Measurements from ENCODE around the gene C5orf22.

DNA sequence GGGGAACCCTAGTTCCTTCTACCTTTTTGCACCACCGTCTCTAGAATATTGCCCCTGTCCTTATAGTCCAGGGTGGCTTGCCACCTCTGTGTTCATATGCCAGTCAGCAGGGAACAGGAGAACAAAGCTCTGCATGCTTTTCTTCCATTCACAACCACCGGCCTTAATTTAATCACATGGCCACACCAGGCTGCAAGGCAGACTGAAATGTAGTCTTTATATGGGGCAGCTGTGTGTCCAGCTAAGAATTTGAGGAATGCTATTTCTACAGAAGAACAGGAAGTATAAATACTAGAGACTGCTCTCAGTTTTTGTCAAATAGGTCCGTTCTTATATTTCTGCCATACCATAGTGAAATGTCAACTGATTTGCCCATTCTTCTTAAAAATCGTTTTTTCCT lies 5.8 kb downstream of the C5orf22 start:
- TF ChIP-seq, protein P1, sequence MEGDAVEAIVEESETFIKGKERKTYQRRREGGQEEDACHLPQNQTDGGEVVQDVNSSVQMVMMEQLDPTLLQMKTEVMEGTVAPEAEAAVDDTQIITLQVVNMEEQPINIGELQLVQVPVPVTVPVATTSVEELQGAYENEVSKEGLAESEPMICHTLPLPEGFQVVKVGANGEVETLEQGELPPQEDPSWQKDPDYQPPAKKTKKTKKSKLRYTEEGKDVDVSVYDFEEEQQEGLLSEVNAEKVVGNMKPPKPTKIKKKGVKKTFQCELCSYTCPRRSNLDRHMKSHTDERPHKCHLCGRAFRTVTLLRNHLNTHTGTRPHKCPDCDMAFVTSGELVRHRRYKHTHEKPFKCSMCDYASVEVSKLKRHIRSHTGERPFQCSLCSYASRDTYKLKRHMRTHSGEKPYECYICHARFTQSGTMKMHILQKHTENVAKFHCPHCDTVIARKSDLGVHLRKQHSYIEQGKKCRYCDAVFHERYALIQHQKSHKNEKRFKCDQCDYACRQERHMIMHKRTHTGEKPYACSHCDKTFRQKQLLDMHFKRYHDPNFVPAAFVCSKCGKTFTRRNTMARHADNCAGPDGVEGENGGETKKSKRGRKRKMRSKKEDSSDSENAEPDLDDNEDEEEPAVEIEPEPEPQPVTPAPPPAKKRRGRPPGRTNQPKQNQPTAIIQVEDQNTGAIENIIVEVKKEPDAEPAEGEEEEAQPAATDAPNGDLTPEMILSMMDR (conservative IDR thresholded peaks at IDR 0.05; ENCODE audit: low read length), result no peak
- TF ChIP-seq EZH2phosphoT487 (IDR thresholded peaks at IDR 0.05; ENCODE audit: borderline replicate concordance, low read depth, low read length), result no peak

Measured in OCI-LY7 (cell line).